Measurements from ENCODE around the gene SMIM20.
"Not testable (repeated sequence)": the region's sequence is repeated elsewhere in the genome, so short reads cannot be mapped to it uniquely, and the experiment has no call there.

The SMIM20 gene

DNA sequence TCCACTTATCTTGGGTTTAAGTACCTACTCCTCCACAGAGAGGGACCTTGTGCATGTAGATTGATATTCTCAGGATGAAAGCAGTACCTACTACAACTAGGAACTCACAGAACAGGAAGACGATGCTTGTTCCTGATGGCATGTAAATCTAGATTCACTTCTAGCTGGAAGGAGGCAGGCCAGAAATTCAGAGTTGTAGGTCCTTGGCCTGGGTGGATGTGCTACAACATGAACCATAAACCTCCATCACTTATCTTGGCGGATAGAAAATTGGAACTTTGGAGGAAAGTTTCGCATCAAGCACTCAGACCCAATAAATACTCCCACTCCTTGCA is 9.3 kb upstream of the SMIM20 start:
- no peaks in the 10 kb centered on the region for H3K27me3 Mint-ChIP-seq
- peaks cover 44% of the 10 kb centered on the region for H3K4me1 Mint-ChIP-seq
- DNase-seq (ENCODE audit: low spot score in 2 of 2) (no peak), ATAC-seq (ENCODE audit: low read depth) (peak; percentile 81)
- peaks cover 4% of the 10 kb centered on the region for H3K9me3 Mint-ChIP-seq
- peaks cover 6% of the 10 kb centered on the region for H3K36me3 Mint-ChIP-seq
- H3K27ac Mint-ChIP-seq, result peak overlapping the region; percentile 94
- H3K4me3 Mint-ChIP-seq, result peak overlapping the region; percentile 38

DNA sequence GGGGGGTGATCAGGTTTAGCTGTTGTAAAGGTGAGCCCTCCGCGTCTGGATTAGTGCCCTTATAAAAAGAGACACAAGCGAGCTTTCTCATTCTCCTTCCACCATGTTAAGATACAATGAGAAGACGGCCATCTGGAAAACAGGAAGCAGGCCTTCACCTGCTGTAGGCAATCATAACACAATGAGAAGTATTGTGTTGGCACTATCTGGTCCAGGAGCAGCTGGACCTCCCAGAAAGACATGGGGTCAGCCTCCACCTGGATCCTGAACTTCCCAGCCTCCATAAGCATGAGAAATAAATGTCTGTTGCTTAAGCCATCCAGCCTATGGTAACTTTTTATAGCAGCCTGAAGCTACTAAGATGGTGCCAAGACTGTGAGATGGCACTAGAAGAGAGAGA is 8.6 kb upstream of the SMIM20 start:
- H3K27ac Mint-ChIP-seq, result peak overlapping the region; percentile 94
- H3K4me1 Mint-ChIP-seq, result peaks cover 49% of the 10 kb centered on the region
- H3K4me3 Mint-ChIP-seq, result no peak overlapping the region
- H3K36me3 Mint-ChIP-seq, result peaks cover 8% of the 10 kb centered on the region
- DNase-seq (ENCODE audit: low spot score in 2 of 2), result no peak
- H3K9me3 Mint-ChIP-seq, result peaks cover 4% of the 10 kb centered on the region
- no peaks in the 10 kb centered on the region for H3K27me3 Mint-ChIP-seq
- ATAC-seq (ENCODE audit: low read depth), result no peak

DNA sequence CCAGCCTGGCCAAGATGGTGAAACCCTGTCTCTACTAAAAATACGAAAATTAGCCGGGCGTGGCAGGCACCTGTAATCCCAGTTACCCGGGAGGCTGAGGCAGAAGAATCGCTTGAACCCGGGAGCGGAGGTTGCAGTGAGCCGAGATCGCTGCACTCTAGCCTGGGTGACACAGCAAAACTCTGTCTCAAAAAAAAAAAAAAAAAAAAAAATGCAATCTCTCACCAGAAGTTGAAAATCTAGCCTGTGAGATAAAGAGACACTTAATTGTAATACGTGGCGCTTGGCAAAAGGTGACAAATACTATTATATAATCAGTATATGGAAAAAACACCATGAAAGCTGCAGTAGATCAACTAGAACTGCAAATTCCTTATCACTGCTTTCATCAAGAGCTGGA is 7.9 kb upstream of the SMIM20 start:
- H3K36me3 Mint-ChIP-seq, result not testable (repeated sequence)

DNA sequence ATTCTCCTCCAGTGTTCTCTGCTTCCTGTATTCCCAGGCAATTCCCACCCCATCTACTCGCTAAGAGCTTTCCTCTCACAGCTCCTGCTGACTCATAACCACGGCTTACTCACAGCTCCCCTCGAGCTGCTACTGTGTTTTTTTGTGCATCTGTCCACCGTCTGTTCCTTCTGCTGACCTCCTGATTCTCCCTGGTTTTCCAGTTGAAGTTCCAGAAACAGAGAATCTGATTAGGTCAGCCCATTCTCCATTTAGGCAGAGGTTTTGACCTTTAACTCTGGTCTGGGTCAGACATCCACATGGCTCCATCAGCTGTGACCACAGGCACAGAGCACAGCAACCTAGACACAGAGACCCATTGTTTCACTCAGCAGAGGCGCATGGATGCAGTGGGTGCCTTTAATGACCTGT is 5.5 kb upstream of the SMIM20 start:
- no peak for ATAC-seq (ENCODE audit: low read depth)
- Mint-ChIP-seq H3K27ac (no peak overlapping the region), H3K27me3 (no peaks in the 10 kb centered on the region)

More for the DNA sequence above, 7.9 kb upstream of the SMIM20 start:
- not testable (repeated sequence) for H3K27ac Mint-ChIP-seq; H3K4me3 Mint-ChIP-seq; ATAC-seq (ENCODE audit: low read depth); DNase-seq (ENCODE audit: low spot score in 2 of 2); H3K9me3 Mint-ChIP-seq; H3K27me3 Mint-ChIP-seq
- peaks cover 49% of the 10 kb centered on the region for H3K4me1 Mint-ChIP-seq

DNA sequence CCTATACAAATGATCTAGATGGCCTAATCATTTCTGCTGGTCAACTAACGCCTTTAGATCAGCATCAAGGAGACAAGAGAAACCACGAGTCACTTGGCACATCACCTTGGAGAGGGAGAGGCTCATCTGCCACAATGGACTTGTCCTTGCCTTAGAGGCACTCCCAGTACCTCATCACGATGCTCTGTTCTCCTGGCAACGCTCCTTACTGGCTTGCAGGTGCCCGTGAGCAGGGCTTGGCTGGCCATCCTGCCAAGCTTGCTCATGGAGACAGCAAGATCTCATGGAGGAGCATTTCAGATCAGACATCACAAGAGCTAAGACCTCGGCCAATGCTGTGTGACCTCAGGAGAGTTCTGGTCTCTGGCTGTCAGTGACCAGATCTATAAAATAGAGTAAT is 2.7 kb upstream of the SMIM20 start:
- DNase-seq (ENCODE audit: low spot score in 2 of 2), result no peak
- Mint-ChIP-seq H3K27ac (peak overlapping the region; percentile 76), H3K27me3 (no peaks in the 10 kb centered on the region)

More for the DNA sequence above, 5.5 kb upstream of the SMIM20 start:
- H3K9me3 Mint-ChIP-seq, result peaks cover 4% of the 10 kb centered on the region
- DNase-seq (ENCODE audit: low spot score in 2 of 2), result no peak
- H3K36me3 Mint-ChIP-seq, result peaks cover 8% of the 10 kb centered on the region
- H3K4me3 Mint-ChIP-seq, result no peak overlapping the region
- H3K4me1 Mint-ChIP-seq, result peaks cover 54% of the 10 kb centered on the region

DNA sequence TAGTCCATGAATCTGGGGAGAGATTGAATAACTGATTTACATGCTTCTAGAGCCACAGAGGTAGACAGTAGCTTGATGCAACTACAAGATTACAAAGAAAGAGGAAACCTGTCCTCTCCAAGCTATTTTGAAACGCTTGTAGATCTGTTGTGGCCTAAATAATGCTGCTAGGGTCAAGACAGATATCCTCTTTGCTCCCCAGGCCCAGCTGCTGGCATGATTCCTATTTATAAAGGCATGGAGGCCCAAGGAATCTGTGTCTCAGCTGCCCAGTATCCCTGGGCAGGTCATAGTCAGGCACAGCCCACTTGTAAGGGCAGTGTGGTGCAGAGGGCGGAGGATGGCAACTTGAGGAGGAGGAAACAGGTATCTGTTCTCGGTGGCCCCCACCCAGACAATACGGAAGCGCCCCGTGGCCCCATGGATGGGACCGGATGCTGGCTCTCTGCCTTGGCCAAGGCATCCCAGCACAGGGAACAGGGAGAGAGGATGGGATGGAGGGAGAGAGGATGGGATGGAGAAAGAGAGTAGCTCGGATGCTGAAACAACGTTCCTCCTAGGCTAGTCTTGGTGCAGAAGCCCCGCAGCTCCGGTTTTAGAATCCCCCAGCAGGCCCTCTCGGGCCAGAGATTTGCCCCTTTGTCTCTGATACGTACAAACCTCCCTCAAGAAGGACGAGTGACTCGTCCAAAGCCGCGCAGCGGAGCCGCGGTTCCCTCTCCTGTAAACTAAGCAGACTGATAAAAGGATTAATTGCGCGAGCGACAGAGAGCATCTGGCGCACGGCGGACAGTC is 767 bp upstream of the SMIM20 start:
- peaks cover 4% of the 10 kb centered on the region for H3K9me3 Mint-ChIP-seq
- ATAC-seq (ENCODE audit: low read depth) (peak; percentile 40), DNase-seq (ENCODE audit: low spot score in 2 of 2) (peak; percentile 56 to 63)
- H3K36me3 Mint-ChIP-seq, result peaks cover 10% of the 10 kb centered on the region
- peak overlapping the region; percentile 99 for H3K27ac Mint-ChIP-seq
- peaks cover 39% of the 10 kb centered on the region for H3K4me1 Mint-ChIP-seq
- no peaks in the 10 kb centered on the region for H3K27me3 Mint-ChIP-seq
- peak overlapping the region; percentile 99 for H3K4me3 Mint-ChIP-seq

More for the DNA sequence above, 2.7 kb upstream of the SMIM20 start:
- Mint-ChIP-seq H3K4me3 (no peak overlapping the region), H3K9me3 (peaks cover 4% of the 10 kb centered on the region), H3K36me3 (peaks cover 8% of the 10 kb centered on the region), H3K4me1 (peaks cover 47% of the 10 kb centered on the region)
- no peak for ATAC-seq (ENCODE audit: low read depth)

DNA sequence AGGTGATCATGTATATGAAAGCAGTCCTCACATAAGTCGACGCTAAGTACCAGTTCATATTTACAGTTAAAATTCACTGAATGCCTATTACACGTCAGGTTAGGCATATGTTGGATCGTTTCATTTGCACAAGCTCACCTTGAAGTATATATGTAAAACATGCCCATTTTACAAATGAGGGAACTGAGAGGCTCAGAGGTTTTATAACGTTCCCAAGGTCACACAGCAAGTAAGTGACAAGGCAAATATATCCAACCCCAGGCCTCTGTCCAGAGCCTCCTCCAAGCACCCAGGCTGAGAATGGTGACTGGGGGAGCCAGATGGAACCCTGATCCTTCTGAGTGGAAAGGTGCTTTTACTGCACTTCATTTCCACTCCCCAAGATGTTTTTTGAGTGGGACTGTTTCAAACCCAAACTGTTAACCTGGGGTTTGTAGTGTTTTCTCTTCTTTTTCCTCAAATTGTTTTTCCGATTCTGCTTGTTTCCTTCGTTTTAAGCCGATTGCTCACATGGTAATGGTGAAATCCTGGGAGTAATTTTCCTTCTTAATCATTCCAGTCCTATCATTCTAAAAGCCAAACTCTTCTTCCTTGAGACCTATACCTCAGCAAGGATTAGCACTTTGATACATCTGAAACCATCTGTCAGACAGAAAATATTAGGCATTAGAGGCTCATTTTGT is 791 bp downstream of the SMIM20 start:
- no peaks in the 10 kb centered on the region for H3K9me3 Mint-ChIP-seq
- no peaks in the 10 kb centered on the region for H3K27me3 Mint-ChIP-seq
- peak overlapping the region; percentile 99 for H3K4me3 Mint-ChIP-seq
- DNase-seq (ENCODE audit: low spot score in 2 of 2) (no peak), ATAC-seq (ENCODE audit: low read depth) (no peak)
- peak overlapping the region; percentile 99 for H3K27ac Mint-ChIP-seq
- H3K4me1 Mint-ChIP-seq, result peaks cover 30% of the 10 kb centered on the region
- peaks cover 5% of the 10 kb centered on the region for H3K36me3 Mint-ChIP-seq

DNA sequence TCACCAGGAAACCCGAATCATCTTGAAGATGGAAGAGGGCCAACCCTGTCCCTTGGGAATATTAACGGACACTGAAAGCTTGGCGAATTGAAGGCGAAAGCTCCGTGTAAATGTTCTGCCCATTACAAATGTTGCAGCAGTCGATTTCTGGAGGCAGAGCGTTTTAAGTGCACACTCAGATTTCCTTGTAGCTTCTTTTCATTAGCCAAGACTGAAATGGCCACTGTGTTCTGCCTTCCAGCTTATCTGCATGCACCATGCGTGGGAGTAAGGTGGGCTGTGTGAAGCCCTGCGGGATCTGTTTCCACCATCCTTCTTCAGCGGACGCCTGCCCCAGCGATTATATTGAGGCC is 1.3 kb downstream of the SMIM20 start:
- Mint-ChIP-seq H3K4me3 (peak overlapping the region; percentile 85), H3K36me3 (peaks cover 4% of the 10 kb centered on the region), H3K4me1 (peaks cover 27% of the 10 kb centered on the region), H3K27ac (peak overlapping the region; percentile 99), H3K27me3 (no peaks in the 10 kb centered on the region), H3K9me3 (no peaks in the 10 kb centered on the region)
- ATAC-seq (ENCODE audit: low read depth), result no peak
- no peak for DNase-seq (ENCODE audit: low spot score in 2 of 2)

DNA sequence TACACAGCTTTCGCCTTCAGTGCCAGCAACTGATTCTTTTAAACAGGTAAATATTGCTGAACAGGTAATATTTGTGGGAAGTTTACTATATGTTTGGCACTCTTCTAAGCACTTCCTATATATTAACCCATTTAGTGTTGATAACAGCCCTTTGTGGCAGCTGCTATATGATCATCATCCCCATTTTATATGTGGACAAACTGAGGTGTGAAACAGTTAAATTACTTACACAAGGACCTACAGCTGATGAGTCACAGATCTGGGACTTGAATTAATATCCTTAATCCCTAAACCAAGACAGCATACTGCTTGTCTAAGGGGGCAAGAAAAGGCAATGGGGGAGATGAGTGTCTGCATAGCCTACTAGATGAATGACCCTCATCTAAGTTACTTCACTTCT is 2.9 kb downstream of the SMIM20 start:
- Mint-ChIP-seq H3K9me3 (no peaks in the 10 kb centered on the region), H3K36me3 (peaks cover 11% of the 10 kb centered on the region), H3K27ac (peak overlapping the region; percentile 45), H3K4me1 (peaks cover 36% of the 10 kb centered on the region), H3K27me3 (no peaks in the 10 kb centered on the region), H3K4me3 (no peak overlapping the region)
- DNase-seq (ENCODE audit: low spot score in 2 of 2) (no peak), ATAC-seq (ENCODE audit: low read depth) (no peak)

DNA sequence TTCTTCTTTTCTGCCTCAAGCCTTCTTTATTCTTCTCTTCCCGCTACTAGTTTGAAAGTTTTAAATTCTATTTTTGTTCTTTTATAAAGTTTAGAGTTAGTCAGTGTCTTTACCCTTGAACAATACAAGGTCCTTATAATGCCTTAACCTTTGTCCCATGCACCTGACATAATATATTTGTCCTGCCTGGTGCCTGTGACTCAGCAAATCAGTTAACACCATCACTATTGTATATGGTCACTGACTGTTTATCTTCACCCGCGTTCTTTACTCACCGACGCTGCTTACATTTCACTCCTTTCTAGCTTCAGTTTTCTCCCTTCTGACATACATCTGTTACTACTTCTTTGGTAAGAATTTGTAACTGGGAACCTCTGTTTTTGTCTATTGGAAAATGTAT is 5.7 kb downstream of the SMIM20 start:
- ATAC-seq (ENCODE audit: low read depth) (no peak), DNase-seq (ENCODE audit: low spot score in 2 of 2) (no peak)
- no peaks in the 10 kb centered on the region for H3K9me3 Mint-ChIP-seq
- no peaks in the 10 kb centered on the region for H3K27me3 Mint-ChIP-seq
- H3K4me1 Mint-ChIP-seq, result peaks cover 25% of the 10 kb centered on the region
- no peak overlapping the region for H3K4me3 Mint-ChIP-seq
- peaks cover 16% of the 10 kb centered on the region for H3K36me3 Mint-ChIP-seq
- H3K27ac Mint-ChIP-seq, result no peak overlapping the region

DNA sequence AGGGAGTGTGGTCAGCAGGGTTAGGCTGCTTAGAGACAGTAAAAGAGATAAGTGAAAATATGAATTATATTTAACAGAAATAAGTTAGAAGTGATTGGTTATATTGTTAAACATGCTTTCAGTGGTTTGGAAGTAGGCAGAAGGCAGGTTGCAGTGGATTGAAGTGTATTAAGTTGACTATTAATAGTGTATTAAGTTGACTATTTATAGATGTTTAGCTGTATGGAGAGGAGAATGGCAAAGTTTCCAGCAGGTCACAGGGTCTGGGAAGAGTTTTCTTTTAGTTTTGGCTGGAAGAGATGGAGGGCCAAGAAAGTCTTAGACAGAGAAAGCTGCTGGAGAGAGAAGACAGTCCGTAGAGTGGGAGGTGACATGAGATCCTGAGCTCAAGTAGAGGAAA is 7.9 kb downstream of the SMIM20 start:
- no peak overlapping the region for H3K4me3 Mint-ChIP-seq
- no peak overlapping the region for H3K27ac Mint-ChIP-seq
- no peaks in the 10 kb centered on the region for H3K27me3 Mint-ChIP-seq
- ATAC-seq (ENCODE audit: low read depth), result no peak
- no peak for DNase-seq (ENCODE audit: low spot score in 2 of 2)
- H3K4me1 Mint-ChIP-seq, result peaks cover 18% of the 10 kb centered on the region
- no peaks in the 10 kb centered on the region for H3K9me3 Mint-ChIP-seq
- H3K36me3 Mint-ChIP-seq, result peaks cover 16% of the 10 kb centered on the region

DNA sequence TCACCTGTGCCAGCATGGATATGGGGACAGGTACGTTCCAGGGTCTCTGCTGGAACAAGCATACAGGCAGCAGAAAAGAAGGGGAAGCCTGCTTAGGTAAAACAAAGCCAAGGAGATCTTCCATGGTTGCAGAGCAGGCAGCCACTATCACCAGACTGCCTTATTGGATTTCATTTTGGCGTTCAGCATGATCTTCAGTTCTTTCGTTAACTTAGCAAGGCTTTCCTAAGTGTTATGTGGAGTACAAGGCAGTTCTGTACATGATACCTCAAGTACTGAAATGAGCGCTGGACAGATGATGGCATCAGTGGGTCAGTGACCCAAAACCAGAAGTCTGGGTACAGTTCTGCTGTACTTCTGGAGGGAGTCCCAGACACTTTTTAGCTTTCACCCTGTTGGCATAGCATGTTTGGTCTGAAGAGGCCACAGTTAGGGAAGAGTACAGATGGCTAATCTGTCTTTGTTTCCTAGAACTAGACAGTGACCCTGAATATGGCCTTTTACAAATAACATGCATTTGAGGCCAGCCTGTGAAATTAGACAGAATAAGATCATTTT is 8.9 kb downstream of the SMIM20 start:
- ATAC-seq (ENCODE audit: low read depth) (no peak), DNase-seq (ENCODE audit: low spot score in 2 of 2) (no peak)
- no peaks in the 10 kb centered on the region for H3K9me3 Mint-ChIP-seq
- H3K27ac Mint-ChIP-seq, result peak overlapping the region; percentile 38
- no peaks in the 10 kb centered on the region for H3K27me3 Mint-ChIP-seq
- peaks cover 18% of the 10 kb centered on the region for H3K4me1 Mint-ChIP-seq
- H3K36me3 Mint-ChIP-seq, result peaks cover 14% of the 10 kb centered on the region
- no peak overlapping the region for H3K4me3 Mint-ChIP-seq

DNA sequence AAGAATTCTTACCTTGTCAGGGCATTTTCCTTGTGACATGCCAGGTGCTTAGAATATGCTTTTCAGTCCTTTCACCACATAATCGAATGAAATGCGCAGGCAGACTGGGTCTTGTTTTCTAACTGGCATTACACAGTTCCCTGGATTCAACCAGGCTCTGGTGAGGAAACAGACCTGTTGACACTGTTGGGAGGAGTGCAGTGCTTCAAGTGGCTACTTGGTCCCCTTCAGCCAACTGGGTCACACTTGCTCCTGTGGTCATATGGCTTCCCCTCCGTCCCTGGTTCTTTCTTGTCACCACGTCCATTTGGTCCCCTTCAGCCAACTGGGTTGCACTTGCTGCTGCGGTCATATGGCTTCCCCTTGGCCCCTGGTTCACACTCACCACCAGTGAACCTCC is 9.7 kb downstream of the SMIM20 start:
- Mint-ChIP-seq H3K9me3 (no peaks in the 10 kb centered on the region), H3K27me3 (no peaks in the 10 kb centered on the region), H3K4me1 (peaks cover 18% of the 10 kb centered on the region), H3K36me3 (peaks cover 14% of the 10 kb centered on the region), H3K27ac (no peak overlapping the region), H3K4me3 (no peak overlapping the region)
- ATAC-seq (ENCODE audit: low read depth), result no peak
- no peak for DNase-seq (ENCODE audit: low spot score in 2 of 2)

DNA sequence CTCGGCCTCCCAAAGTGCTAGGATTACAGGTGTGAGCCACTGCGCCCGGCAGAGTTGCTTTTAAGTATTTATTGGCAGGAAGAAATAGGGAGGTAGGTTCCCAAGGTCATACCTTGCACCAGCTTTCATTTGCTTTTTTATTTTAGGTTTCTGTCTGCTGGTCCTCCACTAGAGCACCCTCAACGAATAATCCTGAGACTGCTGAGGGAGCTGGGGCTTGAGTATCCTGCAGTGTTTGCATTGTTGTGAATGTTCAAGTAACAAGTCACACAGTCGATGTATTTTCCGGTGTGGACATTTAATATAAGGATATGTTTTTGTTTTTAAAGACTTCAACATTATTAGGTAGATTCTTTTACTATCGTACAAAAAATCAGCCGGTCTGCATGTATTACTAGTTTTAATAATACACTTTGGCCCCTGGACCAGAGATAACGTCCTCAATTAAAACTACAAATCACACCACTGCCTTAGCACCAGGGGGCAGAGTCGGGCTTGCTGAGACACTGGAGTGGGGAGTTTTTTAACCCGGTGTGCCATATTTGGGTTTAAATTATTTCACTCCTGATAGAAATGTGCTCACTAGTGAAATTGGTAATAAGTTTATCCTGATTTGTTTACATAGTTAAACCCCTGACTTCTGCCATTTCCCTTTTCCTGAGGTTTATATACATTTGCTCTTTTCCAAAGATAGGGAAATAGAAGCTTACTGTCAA is 11.6 kb downstream of the SMIM20 start:
- Mint-ChIP-seq H3K36me3 (peaks cover 17% of the 10 kb centered on the region), H3K27ac (peak overlapping the region; percentile 38), H3K9me3 (no peaks in the 10 kb centered on the region), H3K4me3 (no peak overlapping the region), H3K4me1 (peaks cover 14% of the 10 kb centered on the region), H3K27me3 (no peaks in the 10 kb centered on the region)
- DNase-seq (ENCODE audit: low spot score in 2 of 2), result peak; percentile 43 to 49
- peak; percentile 86 for ATAC-seq (ENCODE audit: low read depth)
